ENCODE data around the gene ZBTB33. TPM values are rescaled to one million over a fixed set of nuclear protein-coding genes. Genes with fewer than 3 reads are reported as not detected.

ZBTB33 gene
- total and polyA plus RNA-seq, 2 of the 13 experiments (the other 11 are each of a cell fraction or from before 2014, with no cell fraction given): 6.5 to 20.2 TPM

- TF ChIP-seq ZNF281 (CRISPR knock-in tag; IDR thresholded peaks at IDR 0.05; ENCODE audit: borderline replicate concordance) (no peak; the same call in 1 of the 2 replicates), JUN (CRISPR knock-in tag; IDR thresholded peaks at IDR 0.05) (no peak), ZNF678 (CRISPR knock-in tag; IDR thresholded peaks at IDR 0.05) (no peak), JARID2 (CRISPR knock-in tag; IDR thresholded peaks at IDR 0.05; ENCODE audit: insufficient replicate concordance) (no peak), KLF11 (CRISPR knock-in tag; IDR thresholded peaks at IDR 0.05) (no peak), YY1 (IDR thresholded peaks at IDR 0.05; ENCODE audit: insufficient read depth, insufficient replicate concordance, low read depth, low read length) (peak; percentile 46), CBFB (CRISPR knock-in tag; IDR thresholded peaks at IDR 0.05) (0 out of 2 replicates have a peak, but pooled peaks have one; percentile 33), ZNF142 (CRISPR knock-in tag; IDR thresholded peaks at IDR 0.05) (no peak), ZNF143 (CRISPR knock-in tag; IDR thresholded peaks at IDR 0.05) (peak; percentile 66), ZNF790 (CRISPR knock-in tag; IDR thresholded peaks at IDR 0.05; ENCODE audit: borderline replicate concordance) (no peak), ATF6 (CRISPR knock-in tag; conservative IDR thresholded peaks at IDR 0.05) (no peak), SP140L (CRISPR knock-in tag; IDR thresholded peaks at IDR 0.05; ENCODE audit: borderline replicate concordance) (no peak), ZNF576 (CRISPR knock-in tag; IDR thresholded peaks at IDR 0.05) (no peak), MAX (IDR thresholded peaks at IDR 0.05) (peak; percentile 48; the same call in 1 of the 2 replicates), ZBTB42 (CRISPR knock-in tag; IDR thresholded peaks at IDR 0.05) (no peak), HNRNPK (IDR thresholded peaks at IDR 0.05; ENCODE audit: low read depth, low read length, poor library complexity, severe bottlenecking) (no peak), NRL (CRISPR knock-in tag; IDR thresholded peaks at IDR 0.05; ENCODE audit: borderline replicate concordance) (no peak; the same call in 1 of the 2 replicates)
Observed at GRCh38 chrX:120244735-120245498, 5.7 kb upstream of the ZBTB33 start (continued).

All from HepG2 (cell line).